ENCODE results near the gene GPBAR1. TPM values are rescaled to one million over a fixed set of nuclear protein-coding genes. Genes with fewer than 3 reads are reported as not detected.
A peak's percentile ranks its signal among the peaks of the same experiment; 100 is the strongest.

GPBAR1 gene
- total RNA-seq, 6 experiments from 2014 or later = 0.10 to 0.17 (median 0.12) TPM; not detected in 1

- DNase-seq = no peak
- no peak overlapping the region for H3K27ac Mint-ChIP-seq
- H3K4me1 Mint-ChIP-seq (ENCODE audit: low read depth) = no peaks in the 10 kb centered on the region
- H3K4me3 Mint-ChIP-seq = no peak overlapping the region
- H3K9me3 Mint-ChIP-seq = no peaks in the 10 kb centered on the region
- no peak for TF ChIP-seq CTCF (IDR thresholded peaks at IDR 0.05)
- H3K36me3 Mint-ChIP-seq (ENCODE audit: low read depth) = peaks cover 19% of the 10 kb centered on the region
- H3K27me3 Mint-ChIP-seq (ENCODE audit: insufficient read depth) = peaks cover 4% of the 10 kb centered on the region
Measured at GRCh38 chr2:218244204-218244603, 16.6 kb upstream of the GPBAR1 start.

- H3K36me3 Mint-ChIP-seq (ENCODE audit: low read depth) = peaks cover 22% of the 10 kb centered on the region
Measured at GRCh38 chr2:218244665-218245064, 16.1 kb upstream of the GPBAR1 start.

GRCh38 chr2:218245214-218245613, 15.6 kb upstream of the GPBAR1 start:
- no peak for DNase-seq
- no peaks in the 10 kb centered on the region for H3K4me1 Mint-ChIP-seq (ENCODE audit: low read depth)
- TF ChIP-seq CTCF (IDR thresholded peaks at IDR 0.05) = no peak
- H3K27ac Mint-ChIP-seq = no peak overlapping the region
- no peaks in the 10 kb centered on the region for H3K9me3 Mint-ChIP-seq
- peaks cover 7% of the 10 kb centered on the region for H3K27me3 Mint-ChIP-seq (ENCODE audit: insufficient read depth)
- peaks cover 27% of the 10 kb centered on the region for H3K36me3 Mint-ChIP-seq (ENCODE audit: low read depth)
- no peak overlapping the region for H3K4me3 Mint-ChIP-seq

More at GRCh38 chr2:218244665-218245064, 16.1 kb upstream of the GPBAR1 start:
- DNase-seq = no peak
- no peaks in the 10 kb centered on the region for H3K9me3 Mint-ChIP-seq
- no peak overlapping the region for H3K4me3 Mint-ChIP-seq
- no peak overlapping the region for H3K27ac Mint-ChIP-seq
- H3K27me3 Mint-ChIP-seq (ENCODE audit: insufficient read depth) = peaks cover 6% of the 10 kb centered on the region
- TF ChIP-seq CTCF (IDR thresholded peaks at IDR 0.05) = no peak
- no peaks in the 10 kb centered on the region for H3K4me1 Mint-ChIP-seq (ENCODE audit: low read depth)

- Mint-ChIP-seq H3K4me3 (no peak overlapping the region), H3K36me3 (ENCODE audit: low read depth) (peaks cover 46% of the 10 kb centered on the region; the same call in 1 of the 2 replicates), H3K9me3 (no peaks in the 10 kb centered on the region), H3K27ac (no peak overlapping the region), H3K27me3 (ENCODE audit: insufficient read depth) (peaks cover 9% of the 10 kb centered on the region), H3K4me1 (ENCODE audit: low read depth) (peaks cover 18% of the 10 kb centered on the region)
- DNase-seq = no peak
- TF ChIP-seq CTCF (IDR thresholded peaks at IDR 0.05) = no peak
Measured at GRCh38 chr2:218249691-218250090, 11.1 kb upstream of the GPBAR1 start.

- Mint-ChIP-seq H3K36me3 (ENCODE audit: low read depth) (peaks cover 58% of the 10 kb centered on the region; the same call in 1 of the 2 replicates), H3K9me3 (no peaks in the 10 kb centered on the region), H3K4me3 (no peak overlapping the region), H3K27me3 (ENCODE audit: insufficient read depth) (peaks cover 5% of the 10 kb centered on the region), H3K4me1 (ENCODE audit: low read depth) (peaks cover 28% of the 10 kb centered on the region), H3K27ac (peak overlapping the region; percentile 61)
- no peak for TF ChIP-seq CTCF (IDR thresholded peaks at IDR 0.05)
- DNase-seq = no peak
Measured at GRCh38 chr2:218252509-218253231, 8.1 kb upstream of the GPBAR1 start.

Measured in HFFc6 (cell line).